GM12874 (cell line): ENCODE data around the gene TBCA.

Experiments
- CTCF ChIP-seq: IDR thresholded peaks from 2 replicates; pipeline ENCODE4 v1.5.1; 2011; ENCODE audit warnings: low read depth, mild to moderate bottlenecking, control low read depth, low read length, moderate library complexity; ENCODE audit not compliant: insufficient read depth

The TBCA gene

GRCh38 chr5:77751328-77752023 is 24.7 kb downstream of the TBCA start:
- TF ChIP-seq CTCF: no peak

GRCh38 chr5:77748160-77748559 is 28.0 kb downstream of the TBCA start:
- TF ChIP-seq CTCF: no peak

GRCh38 chr5:77744116-77744515 is 32.0 kb downstream of the TBCA start:
- no peak for TF ChIP-seq CTCF

GRCh38 chr5:77743181-77743580 is 33.0 kb downstream of the TBCA start:
- TF ChIP-seq CTCF: no peak

GRCh38 chr5:77741608-77742007 is 34.5 kb downstream of the TBCA start:
- no peak for TF ChIP-seq CTCF

- no peak for TF ChIP-seq CTCF
Measured at GRCh38 chr5:77734885-77735284, 41.3 kb downstream of the TBCA start.

- no peak for TF ChIP-seq CTCF
Measured at GRCh38 chr5:77733130-77733529, 43.0 kb downstream of the TBCA start.
